Stomach (tissue), 9 donors: Measurements from ENCODE around the gene MAOA. TPM values are rescaled to one million over a fixed set of nuclear protein-coding genes. Genes with fewer than 3 reads are reported as not detected.

Experiments used
- DNase-seq, 2 donors: peaks; one replicate each; pipeline versions ENCODE4 v3.0.0 to v3.0.0-alpha.2; 2013 to 2019
- H3K27ac ChIP-seq, 5 donors: fragments of 200-600 bp in 4 of 5; sonication (generic) in 4 of 5; one replicate each; pipeline ENCODE4 v1.5.1; 2013 to 2019; ENCODE audit warnings: mild to moderate bottlenecking in 1 of 5, moderate library complexity in 1 of 5
- H3K27me3 ChIP-seq, 3 donors: fragments of 200-600 bp; sonication (generic); one replicate each; pipeline ENCODE4 v1.5.1; 2017 to 2019; ENCODE audit warnings: mixed run types in 1 of 3
- H3K36me3 ChIP-seq, 4 donors: fragments of 200-600 bp; sonication (generic); 1 replicate in 3 of 4; 2 replicates in 1 of 4; pipeline ENCODE4 v1.5.1; 2016 to 2019
- H3K4me1 ChIP-seq, 4 donors: fragments of 200-600 bp; sonication (generic); one replicate each; pipeline ENCODE4 v1.5.1; 2016 to 2019
- H3K4me3 ChIP-seq, 4 donors: fragments of 200-600 bp; sonication (generic) in 3 of 4; one replicate each; pipeline ENCODE4 v1.5.1; 2016 to 2019; ENCODE audit warnings: mild to moderate bottlenecking in 1 of 4
- H3K9me3 ChIP-seq, 4 donors: fragments of 200-600 bp; sonication (generic); one replicate each; pipeline ENCODE4 v1.5.1; 2016 to 2019
- CTCF ChIP-seq, 7 experiments: fragments of 450-650 bp in 4 of 7; fragments of 200-600 bp in 3 of 7; sonication (generic) in 3 of 7; IDR thresholded peaks; one replicate each; pipeline ENCODE4 v1.5.1; 2016 to 2019; ENCODE audit warnings: antibody characterized with exemption in 7 of 7, control low read depth in 2 of 7, mild to moderate bottlenecking in 1 of 7
- EP300 ChIP-seq: sonication (generic); formaldehyde crosslinking; IDR thresholded peaks from one replicate; pipeline ENCODE4 v1.6.1; 2017; ENCODE audit warnings: antibody characterized with exemption
- POLR2A ChIP-seq, 4 donors: fragments of 450-650 bp; IDR thresholded peaks; one replicate each; pipeline ENCODE4 v1.6.1; 2016; ENCODE audit warnings: antibody characterized with exemption in 4 of 4, control low read depth in 2 of 4, mild to moderate bottlenecking in 1 of 4, moderate library complexity in 1 of 4
- POLR2AphosphoS5 ChIP-seq, 3 donors: sonication (generic); formaldehyde crosslinking; IDR thresholded peaks; one replicate each; pipeline ENCODE4 v1.6.1; 2016; ENCODE audit warnings: antibody characterized with exemption in 3 of 3
- WGBS, 5 donors: extraction: QIAGEN DNeasy Blood & Tissue Kit in 3 of 5; methylation state at CpG; one replicate each; pipeline versions ENCODE4 v1.1.5 to v1.1.7; 2013 to 2018; 5-methylcytosine and 5-hydroxymethylcytosine counted together
- intact Hi-C: fragments of 100-400 bp; cut with DNase I; formaldehyde crosslinking; loops from one replicate; pipeline ENCODE4 v1.15.1; 2023; ENCODE audit warnings: low total_unique reads
- polyA plus RNA-seq, 3 donors: library from polyadenylated mRNA; stranded (reverse); fragments of 200-250 nt; gene quantifications; one replicate each; pipeline ENCODE4 v1.2.3, GENCODE V29; 2013
- total RNA-seq, 5 donors: library from RNA; depleted of rRNA; stranded (reverse); fragments of >200 nt; gene quantifications; one replicate each; pipeline versions ENCODE4 v1.1.0 to v1.2.3, GENCODE V29; 2014 to 2016
- donor health status: healthy with polysubstance abuse.
- donor health status: Bipolar disorder and iron deficiency.
- donor health status: healthy.

MAOA gene
- total and polyA plus RNA-seq, 8 donors: 47.0 to 157 (median 81.1) TPM

- TF ChIP-seq POLR2AphosphoS5 (IDR thresholded peaks at IDR 0.05): no peak
- no peak for TF ChIP-seq POLR2A (IDR thresholded peaks at IDR 0.05)
- no peak for TF ChIP-seq CTCF (IDR thresholded peaks at IDR 0.05)
- TF ChIP-seq EP300: no peak
- intact Hi-C loops: no loop called here
- 73 to 100% (median 82%) methylated on average over 2 of the region's 2 CpGs for WGBS, 5 donors
These were observed 60.0 kb downstream of the MAOA start for GRCh38 chrX:43716144-43716543.

DNA sequence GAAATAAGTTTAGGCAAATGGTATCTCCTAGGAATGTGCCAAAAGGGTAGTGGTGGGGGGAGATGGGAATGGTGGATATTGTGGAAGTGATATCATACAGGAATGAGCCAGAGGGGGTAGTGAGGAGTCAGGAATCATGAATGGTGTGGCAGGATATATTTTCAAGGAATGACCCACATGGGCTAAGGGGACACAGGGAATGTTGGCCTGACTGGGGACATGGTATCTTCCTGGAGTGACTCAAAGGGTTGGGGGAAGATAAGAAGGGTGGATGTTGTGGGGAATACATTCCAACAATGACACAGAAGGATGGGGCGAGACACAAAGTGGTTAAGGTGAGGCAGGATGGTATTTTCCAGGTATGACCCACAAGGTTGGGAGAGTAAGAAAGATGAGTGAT lies 60.6 kb downstream of the MAOA start:
- WGBS, 5 donors: 68 to 100% (median 88%) methylated on average over 1 of the region's 1 CpG
- TF ChIP-seq POLR2AphosphoS5 (IDR thresholded peaks at IDR 0.05) (no peak), EP300 (no peak)
- no peaks in the 10 kb centered on the region for H3K4me1 ChIP-seq

More at GRCh38 chrX:43716144-43716543, 60.0 kb downstream of the MAOA start:
- no peaks in the 10 kb centered on the region for H3K4me1 ChIP-seq
- no peaks in the 10 kb centered on the region for H3K27me3 ChIP-seq
- no peak overlapping the region for H3K4me3 ChIP-seq
- H3K36me3 ChIP-seq: peaks cover 0 to 43% (median 18%) of the 10 kb centered on the region in 4 donors
- H3K9me3 ChIP-seq: peaks cover 0 to 28% (median 7%) of the 10 kb centered on the region in 4 donors
- DNase-seq: no peak
- H3K27ac ChIP-seq: no peak overlapping the region

GRCh38 chrX:43717161-43717560 lies 61.1 kb downstream of the MAOA start:
- H3K4me1 ChIP-seq: no peaks in the 10 kb centered on the region
- WGBS, 5 donors: 82 to 100% (median 93%) methylated on average over 1 of the region's 1 CpG
- TF ChIP-seq POLR2A (IDR thresholded peaks at IDR 0.05) (no peak), POLR2AphosphoS5 (IDR thresholded peaks at IDR 0.05) (no peak), EP300 (no peak), CTCF (IDR thresholded peaks at IDR 0.05) (no peak)
- H3K27ac ChIP-seq: no peak overlapping the region
- no peaks in the 10 kb centered on the region for H3K27me3 ChIP-seq
- no peak for DNase-seq
- peaks cover 0 to 38% (median 10%) of the 10 kb centered on the region in 4 donors for H3K9me3 ChIP-seq
- intact Hi-C loops: no loop called here
- peaks cover 0 to 49% (median 19%) of the 10 kb centered on the region in 4 donors for H3K36me3 ChIP-seq
- H3K4me3 ChIP-seq: no peak overlapping the region

More for the DNA sequence above, 60.6 kb downstream of the MAOA start:
- peaks cover 0 to 34% (median 10%) of the 10 kb centered on the region in 4 donors for H3K9me3 ChIP-seq
- H3K27me3 ChIP-seq: no peaks in the 10 kb centered on the region
- no peak for DNase-seq
- no peak overlapping the region for H3K4me3 ChIP-seq
- no peak overlapping the region for H3K27ac ChIP-seq
- H3K36me3 ChIP-seq: peaks cover 0 to 48% (median 21%) of the 10 kb centered on the region in 4 donors
- intact Hi-C loops: no loop called here

DNA sequence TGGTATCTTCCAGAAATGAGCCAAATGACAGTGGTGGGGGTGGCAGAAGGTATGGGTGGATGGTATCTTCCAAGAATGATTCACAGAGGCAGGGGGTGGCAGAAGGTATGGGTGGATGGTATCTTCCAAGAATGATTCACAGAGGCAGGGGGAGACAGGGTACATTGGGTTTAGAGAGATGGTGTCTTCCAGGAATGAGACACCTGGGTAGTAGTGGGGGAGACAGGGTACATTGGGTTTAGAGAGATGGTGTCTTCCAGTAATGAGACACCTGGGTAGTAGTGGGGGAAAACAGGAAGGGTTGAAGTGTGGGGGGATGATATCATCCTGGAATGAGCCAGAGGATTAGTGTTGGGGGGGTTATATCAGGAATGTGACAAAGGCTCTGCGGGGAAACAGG lies 62.0 kb downstream of the MAOA start:
- H3K27me3 ChIP-seq: no peaks in the 10 kb centered on the region
- no peak overlapping the region for H3K27ac ChIP-seq
- TF ChIP-seq POLR2A (IDR thresholded peaks at IDR 0.05) (no peak), POLR2AphosphoS5 (IDR thresholded peaks at IDR 0.05) (no peak), EP300 (no peak), CTCF (IDR thresholded peaks at IDR 0.05) (no peak)
- intact Hi-C loops: no loop called here
- WGBS, 5 donors: 82 to 100% (median 94%) methylated on average over 1 of the region's 1 CpG
- no peaks in the 10 kb centered on the region for H3K4me1 ChIP-seq
- no peak overlapping the region for H3K4me3 ChIP-seq
- no peak for DNase-seq
- H3K9me3 ChIP-seq: peaks cover 0 to 48% (median 14%) of the 10 kb centered on the region in 4 donors
- H3K36me3 ChIP-seq: peaks cover 0 to 52% (median 11%) of the 10 kb centered on the region in 4 donors

DNA sequence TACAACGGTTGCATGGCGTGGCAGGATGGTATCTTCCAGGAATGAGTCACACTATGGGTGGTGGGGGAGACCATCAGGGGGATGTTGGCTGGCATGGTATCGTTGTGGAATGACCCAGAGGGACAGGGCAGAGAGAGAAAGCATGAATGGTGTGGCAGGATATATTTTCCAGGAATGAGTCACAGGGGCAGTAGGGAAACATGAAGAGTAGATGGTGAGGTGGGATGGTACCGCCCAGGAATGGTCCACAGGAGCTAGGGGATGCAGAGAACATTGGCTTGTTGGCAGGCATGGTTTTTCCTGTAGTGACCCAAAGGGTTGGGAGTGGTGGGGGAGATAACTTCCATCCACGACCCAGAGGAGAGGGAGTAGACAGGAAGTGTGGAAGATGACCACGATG lies 62.4 kb downstream of the MAOA start:
- Histone ChIP-seq H3K27me3 (no peaks in the 10 kb centered on the region), H3K9me3 (peaks cover 0 to 48% (median 14%) of the 10 kb centered on the region in 4 donors), H3K36me3 (peaks cover 0 to 51% (median 9%) of the 10 kb centered on the region in 4 donors), H3K4me3 (no peak overlapping the region), H3K27ac (no peak overlapping the region), H3K4me1 (no peaks in the 10 kb centered on the region)
- no peak for DNase-seq
- 72 to 99% (median 91%) methylated on average over 6 of the region's 6 CpGs for WGBS, 5 donors
- intact Hi-C loops: no loop called here
- TF ChIP-seq CTCF (IDR thresholded peaks at IDR 0.05) (no peak), EP300 (no peak), POLR2A (IDR thresholded peaks at IDR 0.05) (no peak), POLR2AphosphoS5 (IDR thresholded peaks at IDR 0.05) (no peak)
